OCI-LY7 (cell line): ENCODE measurements around the gene MAP3K13.

Source experiments
- EZH2phosphoT487 ChIP-seq: fragments of 200-600 bp; sonication (generic); IDR thresholded peaks from 2 replicates; pipeline ENCODE4 v1.6.1; 2018; ENCODE audit warnings: low read depth, borderline replicate concordance, mild to moderate bottlenecking, mixed run types, antibody characterized with exemption, low read length, moderate library complexity, mixed read lengths
- TF ChIP-seq, protein P1 (sequence below): fragments of 200-600 bp; sonication (generic); conservative IDR thresholded peaks from 2 replicates; pipeline ENCODE4 v1.5.1; 2014; ENCODE audit warnings: mild to moderate bottlenecking, antibody characterized with exemption, low read length, moderate library complexity, mixed read lengths

DNA sequence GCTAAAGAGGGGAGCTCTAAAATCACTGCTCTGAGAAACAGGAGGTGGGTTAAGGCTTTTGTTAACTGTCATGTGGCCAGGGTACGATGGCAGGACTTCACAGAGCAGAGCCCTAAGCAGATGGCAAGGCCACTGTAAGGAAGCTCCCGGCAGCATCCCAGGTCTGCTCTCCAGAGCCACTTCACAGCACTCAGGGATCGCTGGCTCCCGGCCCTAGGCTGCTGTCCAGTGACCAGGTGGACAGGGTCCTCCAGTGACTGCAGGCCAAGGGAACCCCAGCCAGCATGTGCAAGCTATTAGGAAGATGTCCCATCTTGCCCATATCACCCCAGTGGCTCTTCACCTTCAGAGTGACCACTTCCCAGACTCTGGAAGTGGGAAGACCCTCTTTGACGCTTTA is 125.5 kb downstream of the MAP3K13 start:
- TF ChIP-seq, protein P1, sequence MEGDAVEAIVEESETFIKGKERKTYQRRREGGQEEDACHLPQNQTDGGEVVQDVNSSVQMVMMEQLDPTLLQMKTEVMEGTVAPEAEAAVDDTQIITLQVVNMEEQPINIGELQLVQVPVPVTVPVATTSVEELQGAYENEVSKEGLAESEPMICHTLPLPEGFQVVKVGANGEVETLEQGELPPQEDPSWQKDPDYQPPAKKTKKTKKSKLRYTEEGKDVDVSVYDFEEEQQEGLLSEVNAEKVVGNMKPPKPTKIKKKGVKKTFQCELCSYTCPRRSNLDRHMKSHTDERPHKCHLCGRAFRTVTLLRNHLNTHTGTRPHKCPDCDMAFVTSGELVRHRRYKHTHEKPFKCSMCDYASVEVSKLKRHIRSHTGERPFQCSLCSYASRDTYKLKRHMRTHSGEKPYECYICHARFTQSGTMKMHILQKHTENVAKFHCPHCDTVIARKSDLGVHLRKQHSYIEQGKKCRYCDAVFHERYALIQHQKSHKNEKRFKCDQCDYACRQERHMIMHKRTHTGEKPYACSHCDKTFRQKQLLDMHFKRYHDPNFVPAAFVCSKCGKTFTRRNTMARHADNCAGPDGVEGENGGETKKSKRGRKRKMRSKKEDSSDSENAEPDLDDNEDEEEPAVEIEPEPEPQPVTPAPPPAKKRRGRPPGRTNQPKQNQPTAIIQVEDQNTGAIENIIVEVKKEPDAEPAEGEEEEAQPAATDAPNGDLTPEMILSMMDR = no peak
- TF ChIP-seq EZH2phosphoT487 = no peak
